NCI-H69 (cell line): Measurements from ENCODE around the gene ASGR2.

Experiments
- DNase-seq: peaks from one replicate; lab custom pipeline; 2025; lab: John Stamatoyannopoulos, UW

Gene ASGR2

GRCh38 chr17:7060165-7060891 lies 54.3 kb downstream of the ASGR2 start:
- no peak for DNase-seq

- no peak for DNase-seq
These were observed 55.7 kb downstream of the ASGR2 start for GRCh38 chr17:7058831-7059447.

- no peak for DNase-seq
These were observed 58.2 kb downstream of the ASGR2 start for GRCh38 chr17:7056386-7056785.
